ENCODE results near the gene FDX2. TPM values are rescaled to one million over a fixed set of nuclear protein-coding genes. Genes with fewer than 3 reads are reported as not detected.

FDX2 gene
- total and polyA plus RNA-seq, 2 of the 13 experiments (the other 11 are each of a cell fraction or from before 2014, with no cell fraction given): 21.0 to 24.7 TPM

DNA sequence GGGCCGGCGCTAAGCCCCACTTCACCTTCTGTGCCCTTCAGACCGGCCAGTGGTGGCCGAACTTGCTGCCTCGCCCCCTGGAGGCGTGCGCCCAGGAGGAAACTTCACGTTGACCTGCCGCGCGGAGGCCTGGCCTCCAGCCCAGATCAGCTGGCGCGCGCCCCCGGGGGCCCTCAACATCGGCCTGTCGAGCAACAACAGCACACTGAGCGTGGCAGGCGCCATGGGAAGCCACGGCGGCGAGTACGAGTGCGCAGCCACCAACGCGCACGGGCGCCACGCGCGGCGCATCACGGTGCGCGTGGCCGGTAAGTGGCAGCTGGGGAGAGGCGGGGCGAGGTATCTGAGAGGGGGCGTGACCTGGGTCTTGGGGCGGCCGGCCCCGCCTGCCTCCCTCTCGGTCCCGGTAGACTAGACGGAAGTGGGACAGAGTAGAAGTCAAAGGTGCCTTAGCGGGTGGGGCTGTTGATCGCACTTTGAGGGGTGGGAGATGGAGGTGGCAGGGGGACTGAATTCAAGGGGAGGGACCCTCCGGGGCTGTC, 20.4 kb downstream of the FDX2 start (continued):
- TF ChIP-seq, protein P1, sequence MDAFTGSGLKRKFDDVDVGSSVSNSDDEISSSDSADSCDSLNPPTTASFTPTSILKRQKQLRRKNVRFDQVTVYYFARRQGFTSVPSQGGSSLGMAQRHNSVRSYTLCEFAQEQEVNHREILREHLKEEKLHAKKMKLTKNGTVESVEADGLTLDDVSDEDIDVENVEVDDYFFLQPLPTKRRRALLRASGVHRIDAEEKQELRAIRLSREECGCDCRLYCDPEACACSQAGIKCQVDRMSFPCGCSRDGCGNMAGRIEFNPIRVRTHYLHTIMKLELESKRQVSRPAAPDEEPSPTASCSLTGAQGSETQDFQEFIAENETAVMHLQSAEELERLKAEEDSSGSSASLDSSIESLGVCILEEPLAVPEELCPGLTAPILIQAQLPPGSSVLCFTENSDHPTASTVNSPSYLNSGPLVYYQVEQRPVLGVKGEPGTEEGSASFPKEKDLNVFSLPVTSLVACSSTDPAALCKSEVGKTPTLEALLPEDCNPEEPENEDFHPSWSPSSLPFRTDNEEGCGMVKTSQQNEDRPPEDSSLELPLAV (CRISPR knock-in tag; conservative IDR thresholded peaks at IDR 0.05; ENCODE audit: low read depth): no peak
- TF ChIP-seq MEF2D (CRISPR knock-in tag; IDR thresholded peaks at IDR 0.05): no peak
- no peak for TF ChIP-seq RBM22 (optimal IDR thresholded peaks at IDR 0.05; ENCODE audit: low read length)
- no peak for TF ChIP-seq NKX3-1 (CRISPR knock-in tag; IDR thresholded peaks at IDR 0.05)
- TF ChIP-seq HNRNPK (IDR thresholded peaks at IDR 0.05; ENCODE audit: low read depth, low read length, poor library complexity, severe bottlenecking): peak; percentile 77
- TF ChIP-seq RXRA (CRISPR knock-in tag; IDR thresholded peaks at IDR 0.05): 0 out of 2 replicates have a peak, but pooled peaks have one; percentile 34
- TF ChIP-seq ATF7-NPFF (CRISPR knock-in tag; IDR thresholded peaks at IDR 0.05; ENCODE audit: low read depth): peak; percentile 71
- TF ChIP-seq HDAC1 (CRISPR knock-in tag; IDR thresholded peaks at IDR 0.05): peak; percentile 83
- TF ChIP-seq ZMYM2 (CRISPR knock-in tag; IDR thresholded peaks at IDR 0.05): 0 out of 2 replicates have a peak, but pooled peaks have one; percentile 46
- no peak for TF ChIP-seq ZNF333 (CRISPR knock-in tag; IDR thresholded peaks at IDR 0.05; ENCODE audit: borderline replicate concordance)
- peak; percentile 48; the same call in 1 of the 2 replicates for TF ChIP-seq ZNF724P (CRISPR knock-in tag; IDR thresholded peaks at IDR 0.05; ENCODE audit: borderline replicate concordance)
- peak; percentile 13; the same call in 1 of the 2 replicates for TF ChIP-seq HDAC2 (CRISPR knock-in tag; IDR thresholded peaks at IDR 0.05)
- no peak for TF ChIP-seq ZNF781 (CRISPR knock-in tag; IDR thresholded peaks at IDR 0.05; ENCODE audit: borderline replicate concordance, not compliant biosample characterization)
- no peak for TF ChIP-seq JDP2 (CRISPR knock-in tag; IDR thresholded peaks at IDR 0.05; ENCODE audit: borderline replicate concordance)
- peak; percentile 65; the same call in 1 of the 2 replicates for TF ChIP-seq ZBTB14 (CRISPR knock-in tag; IDR thresholded peaks at IDR 0.05)
- TF ChIP-seq MXD4 (CRISPR knock-in tag; IDR thresholded peaks at IDR 0.05): 0 out of 2 replicates have a peak, but pooled peaks have one; percentile 32
- no peak for TF ChIP-seq NFKBIZ (CRISPR knock-in tag; IDR thresholded peaks at IDR 0.05)
- TF ChIP-seq SNRNP70 (IDR thresholded peaks at IDR 0.05; ENCODE audit: low read depth, low read length): no peak
- 0 out of 2 replicates have a peak, but pooled peaks have one; percentile 36 for TF ChIP-seq YEATS4 (CRISPR knock-in tag; IDR thresholded peaks at IDR 0.05; ENCODE audit: borderline replicate concordance)
- 0 out of 2 replicates have a peak, but pooled peaks have one; percentile 24 for TF ChIP-seq ZGPAT (CRISPR knock-in tag; IDR thresholded peaks at IDR 0.05)
- TF ChIP-seq IRX3 (CRISPR knock-in tag; IDR thresholded peaks at IDR 0.05; ENCODE audit: borderline replicate concordance, low read depth): no peak
- TF ChIP-seq ZNF772 (CRISPR knock-in tag; IDR thresholded peaks at IDR 0.05): no peak
- no peak for TF ChIP-seq ZFP36 (IDR thresholded peaks at IDR 0.05; ENCODE audit: borderline replicate concordance, low read depth, low read length, partially characterized antibody)
- peak; percentile 61; the same call in 1 of the 2 replicates for TF ChIP-seq GABPB1 (CRISPR knock-in tag; IDR thresholded peaks at IDR 0.05)
- TF ChIP-seq ZNF232 (CRISPR knock-in tag; IDR thresholded peaks at IDR 0.05; ENCODE audit: borderline replicate concordance): no peak
